GM06990 (cell line): ENCODE data around the gene MTUS2.

Experiments
- DNase-seq: peaks from one replicate; pipeline ENCODE4 v3.0.0-alpha.2; 2011; ENCODE audit not compliant: insufficient read length; ENCODE audit errors: extremely low read depth
- H3K27me3 ChIP-seq: replicated peaks from 2 replicates; pipeline ENCODE4 v1.6.0; 2011; ENCODE audit warnings: low read length; ENCODE audit not compliant: control insufficient read depth, insufficient read depth
- H3K36me3 ChIP-seq: 2 replicates; pipeline ENCODE4 v1.5.1; 2011; ENCODE audit warnings: low read length; ENCODE audit not compliant: control insufficient read depth, insufficient read depth
- H3K4me3 ChIP-seq: replicated peaks from 2 replicates; pipeline ENCODE4 v1.5.1; 2011; ENCODE audit warnings: low read depth, mild to moderate bottlenecking, control low read depth, low read length
- TF ChIP-seq, protein P1 (sequence below): IDR thresholded peaks from 2 replicates; pipeline ENCODE4 v1.5.1; 2011; ENCODE audit warnings: low read length, control low read depth, mild to moderate bottlenecking, inconsistent platforms; ENCODE audit not compliant: insufficient read depth, poor library complexity, severe bottlenecking

Gene MTUS2

DNA sequence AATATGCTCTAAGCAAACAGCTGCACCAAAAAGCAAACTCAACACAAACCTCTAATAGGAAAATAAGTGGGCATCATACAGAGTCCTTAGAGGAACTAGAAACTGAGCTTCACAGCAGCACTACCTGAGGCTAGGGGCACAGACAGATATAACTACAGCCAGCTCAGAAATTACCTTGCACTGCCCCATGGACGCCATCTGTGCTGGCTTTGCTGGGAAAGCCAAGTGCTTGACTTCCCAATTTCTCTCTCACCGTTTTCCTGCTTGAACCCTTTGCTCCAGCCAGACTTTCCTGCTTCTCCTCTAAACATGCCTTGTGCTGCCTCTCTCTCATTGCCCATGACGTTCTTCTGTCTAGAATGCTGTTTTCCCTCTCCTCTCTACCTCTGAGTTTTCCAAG is 29.3 kb downstream of the MTUS2 start:
- H3K27me3 ChIP-seq, result no peaks in the 10 kb centered on the region
- TF ChIP-seq, protein P1, sequence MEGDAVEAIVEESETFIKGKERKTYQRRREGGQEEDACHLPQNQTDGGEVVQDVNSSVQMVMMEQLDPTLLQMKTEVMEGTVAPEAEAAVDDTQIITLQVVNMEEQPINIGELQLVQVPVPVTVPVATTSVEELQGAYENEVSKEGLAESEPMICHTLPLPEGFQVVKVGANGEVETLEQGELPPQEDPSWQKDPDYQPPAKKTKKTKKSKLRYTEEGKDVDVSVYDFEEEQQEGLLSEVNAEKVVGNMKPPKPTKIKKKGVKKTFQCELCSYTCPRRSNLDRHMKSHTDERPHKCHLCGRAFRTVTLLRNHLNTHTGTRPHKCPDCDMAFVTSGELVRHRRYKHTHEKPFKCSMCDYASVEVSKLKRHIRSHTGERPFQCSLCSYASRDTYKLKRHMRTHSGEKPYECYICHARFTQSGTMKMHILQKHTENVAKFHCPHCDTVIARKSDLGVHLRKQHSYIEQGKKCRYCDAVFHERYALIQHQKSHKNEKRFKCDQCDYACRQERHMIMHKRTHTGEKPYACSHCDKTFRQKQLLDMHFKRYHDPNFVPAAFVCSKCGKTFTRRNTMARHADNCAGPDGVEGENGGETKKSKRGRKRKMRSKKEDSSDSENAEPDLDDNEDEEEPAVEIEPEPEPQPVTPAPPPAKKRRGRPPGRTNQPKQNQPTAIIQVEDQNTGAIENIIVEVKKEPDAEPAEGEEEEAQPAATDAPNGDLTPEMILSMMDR, result no peak
- DNase-seq, result no peak
- H3K36me3 ChIP-seq, result no peaks in the 10 kb centered on the region
- H3K4me3 ChIP-seq, result no peak overlapping the region

DNA sequence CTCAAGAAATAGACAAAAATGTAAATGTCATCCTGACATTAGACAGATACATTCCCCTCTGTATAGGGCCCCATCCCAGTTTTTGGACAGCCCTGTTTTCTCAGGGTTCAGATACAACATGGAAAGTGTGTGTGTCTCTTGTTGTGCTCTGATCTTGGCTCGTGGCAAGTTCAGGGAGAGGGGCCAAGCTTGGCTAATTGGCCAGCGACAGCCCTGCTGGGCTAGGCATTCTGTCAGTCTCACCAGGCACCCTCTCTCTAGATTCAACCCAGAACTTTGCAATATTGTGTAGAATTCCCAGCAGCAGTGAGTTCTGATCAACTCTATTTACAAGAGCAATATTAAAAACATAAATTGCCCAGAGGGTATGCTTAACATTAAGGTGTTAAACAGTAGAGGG is 30.1 kb downstream of the MTUS2 start:
- H3K27me3 ChIP-seq, result no peaks in the 10 kb centered on the region
- no peaks in the 10 kb centered on the region for H3K36me3 ChIP-seq
- TF ChIP-seq, protein P1, result no peak
- DNase-seq, result no peak
- no peak overlapping the region for H3K4me3 ChIP-seq

DNA sequence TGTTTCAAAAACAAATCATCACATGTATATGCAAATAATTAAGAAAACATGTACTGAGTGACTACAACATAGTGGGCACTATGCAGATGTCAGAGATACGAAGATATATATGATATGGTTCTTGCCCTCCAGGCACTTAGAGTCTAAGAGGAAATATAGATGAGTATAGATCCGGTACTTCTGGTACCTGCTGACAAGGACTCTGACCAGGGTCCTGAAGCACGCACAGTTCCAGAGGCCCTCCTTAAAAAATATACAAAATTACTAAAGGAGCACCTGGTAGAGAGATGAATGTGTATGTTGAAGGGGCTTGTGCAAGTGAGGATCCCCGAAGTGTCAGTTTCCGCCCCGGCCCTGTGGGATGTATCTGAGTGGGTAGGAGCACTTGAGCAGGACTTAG is 31.3 kb downstream of the MTUS2 start:
- TF ChIP-seq, protein P1, result no peak
- Histone ChIP-seq H3K27me3 (no peaks in the 10 kb centered on the region), H3K36me3 (no peaks in the 10 kb centered on the region), H3K4me3 (no peak overlapping the region)
- DNase-seq, result no peak

DNA sequence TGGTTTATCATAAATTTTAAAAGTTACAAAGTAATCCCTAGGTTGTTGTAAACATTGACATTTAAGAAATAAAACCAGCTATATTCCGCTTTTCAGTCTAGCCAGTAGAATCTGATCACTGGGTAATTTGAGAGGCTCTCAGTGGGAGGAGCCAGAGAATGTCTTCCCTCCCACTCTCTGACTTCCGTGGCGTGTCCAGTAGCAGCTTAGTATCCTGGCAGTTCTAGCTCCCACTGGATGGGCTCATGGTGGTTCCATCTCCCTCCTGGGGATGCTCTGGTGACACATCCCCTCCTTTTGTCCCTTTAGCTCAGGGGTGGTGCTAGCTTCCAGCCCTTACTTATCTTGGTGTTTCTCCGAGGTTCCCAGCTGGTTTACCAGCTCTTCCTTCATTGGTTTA is 34.5 kb downstream of the MTUS2 start:
- no peak for DNase-seq
- H3K27me3 ChIP-seq, result no peaks in the 10 kb centered on the region
- no peaks in the 10 kb centered on the region for H3K36me3 ChIP-seq
- no peak overlapping the region for H3K4me3 ChIP-seq
- TF ChIP-seq, protein P1, result no peak

DNA sequence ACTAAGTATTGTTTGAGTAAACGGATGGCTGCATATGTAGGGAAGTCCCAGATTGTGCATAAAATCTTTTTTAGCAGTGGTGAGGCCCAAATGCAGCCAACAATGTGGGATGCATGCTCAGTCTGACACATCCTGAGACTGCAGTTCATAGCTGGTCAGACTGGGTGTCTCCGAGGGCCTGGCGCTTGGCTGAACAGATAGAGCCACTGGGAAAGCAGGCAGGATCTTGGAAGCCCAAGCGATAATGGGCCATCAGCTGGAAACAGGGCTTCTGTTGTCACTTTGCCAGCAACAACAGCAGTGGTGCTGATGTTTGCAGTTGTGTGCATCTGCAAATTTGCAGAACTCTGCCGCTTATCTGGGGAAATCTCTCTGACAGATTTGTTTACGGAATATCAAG is 36.1 kb downstream of the MTUS2 start:
- DNase-seq, result no peak
- no peaks in the 10 kb centered on the region for H3K36me3 ChIP-seq
- H3K4me3 ChIP-seq, result no peak overlapping the region
- H3K27me3 ChIP-seq, result no peaks in the 10 kb centered on the region
- TF ChIP-seq, protein P1, result no peak

DNA sequence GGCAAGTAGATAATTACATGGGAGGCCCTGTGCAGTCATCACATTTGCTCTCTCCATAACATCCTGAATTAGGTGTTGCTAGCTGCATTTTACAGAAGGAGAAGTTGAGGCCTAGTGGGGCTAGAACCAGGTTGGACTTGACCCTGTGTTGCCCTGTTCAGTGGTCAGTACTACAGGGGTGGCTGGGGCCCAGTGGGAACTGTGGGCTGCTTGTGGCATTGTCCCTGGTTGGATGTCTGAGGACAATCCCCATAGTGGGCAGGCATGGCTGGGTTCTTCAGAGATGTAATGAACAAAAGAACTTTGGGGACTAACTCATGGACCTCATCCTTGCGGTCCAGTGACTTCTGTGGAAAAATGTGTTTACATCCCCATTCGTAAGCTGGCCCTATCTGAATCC is 38.9 kb downstream of the MTUS2 start:
- TF ChIP-seq, protein P1, result no peak
- no peaks in the 10 kb centered on the region for H3K36me3 ChIP-seq
- H3K4me3 ChIP-seq, result no peak overlapping the region
- H3K27me3 ChIP-seq, result no peaks in the 10 kb centered on the region
- no peak for DNase-seq
